Loucy (cell line): ENCODE data around the gene KIF18A.

Experiments
- H2AFZ ChIP-seq: fragments of 200-600 bp; sonication (generic); 2 replicates; pipeline ENCODE4 v1.6.0; 2016; ENCODE audit warnings: antibody characterized with exemption, mild to moderate bottlenecking, low read length, moderate library complexity
- H3F3A ChIP-seq: fragments of 200-600 bp; 2 replicates; pipeline ENCODE4 v1.6.0; 2016; ENCODE audit warnings: antibody characterized with exemption, low read depth, mild to moderate bottlenecking
- H3K27me3 ChIP-seq: fragments of 200-600 bp; sonication (generic); 2 replicates; pipeline ENCODE4 v1.6.1; 2014; ENCODE audit warnings: low read length, mild to moderate bottlenecking; ENCODE audit not compliant: insufficient read depth, poor library complexity, severe bottlenecking
- H3K36me3 ChIP-seq: fragments of 200-600 bp; sonication (generic); 2 replicates; pipeline ENCODE4 v1.6.1; 2016; ENCODE audit warnings: low read length; ENCODE audit not compliant: insufficient read depth
- H3K4me1 ChIP-seq: fragments of 200-600 bp; sonication (generic); 2 replicates; pipeline ENCODE4 v1.5.1; 2014; ENCODE audit warnings: low read length, mild to moderate bottlenecking; ENCODE audit not compliant: insufficient read depth, poor library complexity, severe bottlenecking
- H3K4me2 ChIP-seq: fragments of 200-600 bp; sonication (generic); 2 replicates; pipeline ENCODE4 v1.6.0; 2014; ENCODE audit warnings: antibody characterized with exemption, low read length, low read depth, mild to moderate bottlenecking; ENCODE audit not compliant: poor library complexity, severe bottlenecking
- H3K4me3 ChIP-seq: fragments of 200-600 bp; sonication (generic); 2 replicates; pipeline ENCODE4 v1.5.1; 2014; ENCODE audit warnings: low read length, mild to moderate bottlenecking, mixed read lengths; ENCODE audit not compliant: poor library complexity, severe bottlenecking
- H3K79me2 ChIP-seq: fragments of 200-600 bp; sonication (generic); 2 replicates; pipeline ENCODE4 v1.6.1; 2014; ENCODE audit warnings: low read length; ENCODE audit not compliant: insufficient read depth
- H3K9ac ChIP-seq: fragments of 200-600 bp; sonication (generic); 2 replicates; pipeline ENCODE4 v1.6.0; 2014; ENCODE audit warnings: mild to moderate bottlenecking, low read depth, low read length, moderate library complexity; ENCODE audit not compliant: poor library complexity, severe bottlenecking
- H3K9me2 ChIP-seq: fragments of 200-600 bp; sonication (generic); replicated peaks from 2 replicates; pipeline ENCODE4 v1.6.1; 2016; ENCODE audit warnings: low read depth, low read length, mixed read lengths
- H3K9me3 ChIP-seq: fragments of 200-600 bp; sonication (generic); 2 replicates; pipeline ENCODE4 v1.6.1; 2014; ENCODE audit warnings: mild to moderate bottlenecking, antibody characterized with exemption, low read length, low read depth; ENCODE audit not compliant: insufficient read depth
- H4K20me1 ChIP-seq: fragments of 200-600 bp; sonication (generic); 2 replicates; pipeline ENCODE4 v1.6.0; 2014; ENCODE audit warnings: antibody characterized with exemption, low read length, mild to moderate bottlenecking; ENCODE audit not compliant: insufficient read depth, poor library complexity, severe bottlenecking
- EZH2phosphoT487 ChIP-seq: fragments of 200-600 bp; IDR thresholded peaks from 2 replicates; pipeline ENCODE4 v1.6.1; 2018; ENCODE audit warnings: antibody characterized with exemption, mild to moderate bottlenecking, moderate library complexity, borderline replicate concordance
- TF ChIP-seq, protein P1 (sequence below): fragments of 200-600 bp; sonication (generic); conservative IDR thresholded peaks from 2 replicates; pipeline ENCODE4 v1.5.1; 2014; ENCODE audit warnings: mild to moderate bottlenecking, antibody characterized with exemption, low read length

The KIF18A gene

DNA sequence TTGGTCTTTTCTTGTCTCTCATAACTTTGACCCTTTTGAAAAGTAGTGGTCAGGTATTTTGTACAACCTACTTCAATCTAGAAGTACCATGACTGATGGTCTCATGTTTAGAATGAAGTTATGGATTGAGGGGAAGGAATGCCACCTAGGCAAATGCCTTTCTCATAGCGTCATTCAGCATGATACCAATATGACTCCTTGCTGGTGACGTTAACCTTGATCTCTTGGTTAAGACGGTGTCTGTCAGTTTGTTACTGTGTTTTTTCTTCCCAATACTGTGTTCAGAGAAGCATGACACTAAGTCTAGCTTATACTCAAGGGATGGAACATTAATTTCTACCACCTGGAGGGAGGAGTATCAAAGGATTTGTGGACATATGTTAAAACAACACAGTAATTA is 130.9 kb downstream of the KIF18A start:
- Histone ChIP-seq H3K36me3 (no peaks in the 10 kb centered on the region), H3K27me3 (no peaks in the 10 kb centered on the region), H2AFZ (no peak overlapping the region), H3K9me3 (no peaks in the 10 kb centered on the region), H3K79me2 (no peaks in the 10 kb centered on the region), H4K20me1 (no peaks in the 10 kb centered on the region), H3K4me3 (no peak overlapping the region), H3K9me2 (no peaks in the 10 kb centered on the region), H3F3A (no peaks in the 10 kb centered on the region), H3K4me1 (no peaks in the 10 kb centered on the region), H3K9ac (no peak overlapping the region), H3K4me2 (no peak overlapping the region)
- no peak for TF ChIP-seq EZH2phosphoT487
- TF ChIP-seq, protein P1, sequence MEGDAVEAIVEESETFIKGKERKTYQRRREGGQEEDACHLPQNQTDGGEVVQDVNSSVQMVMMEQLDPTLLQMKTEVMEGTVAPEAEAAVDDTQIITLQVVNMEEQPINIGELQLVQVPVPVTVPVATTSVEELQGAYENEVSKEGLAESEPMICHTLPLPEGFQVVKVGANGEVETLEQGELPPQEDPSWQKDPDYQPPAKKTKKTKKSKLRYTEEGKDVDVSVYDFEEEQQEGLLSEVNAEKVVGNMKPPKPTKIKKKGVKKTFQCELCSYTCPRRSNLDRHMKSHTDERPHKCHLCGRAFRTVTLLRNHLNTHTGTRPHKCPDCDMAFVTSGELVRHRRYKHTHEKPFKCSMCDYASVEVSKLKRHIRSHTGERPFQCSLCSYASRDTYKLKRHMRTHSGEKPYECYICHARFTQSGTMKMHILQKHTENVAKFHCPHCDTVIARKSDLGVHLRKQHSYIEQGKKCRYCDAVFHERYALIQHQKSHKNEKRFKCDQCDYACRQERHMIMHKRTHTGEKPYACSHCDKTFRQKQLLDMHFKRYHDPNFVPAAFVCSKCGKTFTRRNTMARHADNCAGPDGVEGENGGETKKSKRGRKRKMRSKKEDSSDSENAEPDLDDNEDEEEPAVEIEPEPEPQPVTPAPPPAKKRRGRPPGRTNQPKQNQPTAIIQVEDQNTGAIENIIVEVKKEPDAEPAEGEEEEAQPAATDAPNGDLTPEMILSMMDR = no peak

DNA sequence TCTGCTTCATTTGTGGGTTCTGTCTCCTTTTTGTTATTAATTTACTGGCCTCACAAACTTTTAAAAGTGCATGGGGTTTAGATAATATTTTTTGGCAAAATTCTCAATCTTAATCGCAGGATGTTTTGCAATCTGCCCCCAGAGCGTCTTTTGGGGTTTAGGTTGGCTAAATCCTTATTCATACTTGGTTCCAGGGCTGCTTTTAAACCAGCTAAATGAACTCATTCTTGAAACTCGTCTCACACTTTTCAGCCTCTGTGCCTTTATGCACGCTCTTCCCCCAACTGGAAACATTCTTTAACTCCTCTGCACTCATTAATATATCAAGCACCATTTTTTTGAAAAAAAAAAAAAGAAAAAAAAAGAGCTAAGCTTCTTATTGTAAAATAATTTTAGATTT is 131.7 kb downstream of the KIF18A start:
- Histone ChIP-seq H3K4me2 (no peak overlapping the region), H3K9me2 (no peaks in the 10 kb centered on the region), H3K4me3 (no peak overlapping the region), H3K79me2 (no peaks in the 10 kb centered on the region), H3K9me3 (no peaks in the 10 kb centered on the region), H3K4me1 (no peaks in the 10 kb centered on the region), H3K36me3 (no peaks in the 10 kb centered on the region), H3K9ac (no peak overlapping the region), H3F3A (no peaks in the 10 kb centered on the region), H4K20me1 (no peaks in the 10 kb centered on the region), H3K27me3 (no peaks in the 10 kb centered on the region), H2AFZ (no peak overlapping the region)
- TF ChIP-seq, protein P1 = no peak
- no peak for TF ChIP-seq EZH2phosphoT487

DNA sequence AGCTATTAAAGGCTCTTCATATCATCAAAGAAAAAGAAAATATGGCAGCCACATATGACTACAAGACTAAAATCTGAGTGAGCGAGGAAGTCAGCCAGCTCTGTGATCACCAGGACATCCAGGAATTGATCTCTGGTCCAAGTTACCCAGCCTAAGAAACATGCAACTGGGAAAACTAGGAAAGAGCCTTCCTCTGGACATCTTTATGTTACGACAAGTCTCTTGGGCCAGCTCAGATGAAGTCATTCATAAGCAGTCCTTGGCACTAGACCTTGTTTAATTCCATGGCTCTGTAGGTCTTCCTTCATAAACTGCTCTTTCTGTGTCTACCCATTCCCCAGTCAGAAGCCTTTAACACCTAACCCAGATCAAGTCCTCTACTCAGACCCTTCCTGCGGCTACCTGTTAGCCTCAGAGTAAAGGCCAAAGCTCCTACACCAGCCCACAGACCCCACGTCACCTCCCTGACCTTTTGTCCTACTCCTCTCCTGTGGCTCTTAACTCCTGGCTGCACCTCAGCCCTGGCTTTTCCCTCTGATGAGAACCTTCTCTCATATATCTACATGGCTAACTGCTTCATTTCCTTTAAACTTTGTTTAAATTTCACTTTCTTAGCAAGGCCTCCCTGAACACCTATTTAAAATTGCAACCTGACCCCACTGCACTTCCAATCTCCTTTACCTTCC is 134.0 kb downstream of the KIF18A start:
- no peaks in the 10 kb centered on the region for H3K9me2 ChIP-seq
- H2AFZ ChIP-seq = no peak overlapping the region

More for the DNA sequence above, 134.0 kb downstream of the KIF18A start:
- Histone ChIP-seq H3K36me3 (no peaks in the 10 kb centered on the region), H3K4me3 (no peak overlapping the region), H3K9ac (no peak overlapping the region), H3K4me2 (no peak overlapping the region), H3K79me2 (no peaks in the 10 kb centered on the region), H3K27me3 (no peaks in the 10 kb centered on the region), H3F3A (no peaks in the 10 kb centered on the region), H4K20me1 (no peaks in the 10 kb centered on the region), H3K4me1 (no peaks in the 10 kb centered on the region), H3K9me3 (no peaks in the 10 kb centered on the region)
- TF ChIP-seq, protein P1 = no peak
- no peak for TF ChIP-seq EZH2phosphoT487
